Left lobe of liver (tissue), 2 donors: Measurements from ENCODE around the gene COX5B. TPM values are rescaled to one million over a fixed set of nuclear protein-coding genes. Genes with fewer than 3 reads are reported as not detected.

Experiments
- ATAC-seq: fragments of 200-7000 bp; cut with Tn5 transposase; one replicate; pipeline ENCODE4 v1.9.1; 2020; ENCODE audit warnings: mild to moderate bottlenecking, moderate library complexity
- DNase-seq: peaks from one replicate; pipeline ENCODE4 v3.0.0-alpha.2; 2020; ENCODE audit warnings: low spot score
- total RNA-seq: library from RNA; stranded (reverse); gene quantifications from one replicate; pipeline ENCODE4 v1.2.1, GENCODE V29; 2021
- donor health status: DM: no; HTN: no; CAD: no; lungs with moderate emphysema.
- donor health status: DM: no; HTN: yes; CAD: no.

COX5B gene
- total RNA-seq, 1 donor from 2014 or later, result 215 TPM

GRCh38 chr2:97653874-97654273 is 8.0 kb downstream of the COX5B start:
- ATAC-seq, result no peak
- DNase-seq, result no peak

GRCh38 chr2:97654309-97654708 is 8.4 kb downstream of the COX5B start:
- no peak for ATAC-seq
- no peak for DNase-seq

- ATAC-seq (no peak), DNase-seq (no peak)
These were observed 8.9 kb downstream of the COX5B start for GRCh38 chr2:97654791-97655190.

GRCh38 chr2:97656129-97656755 is 10.4 kb downstream of the COX5B start:
- no peak for ATAC-seq

GRCh38 chr2:97656905-97657587 is 11.2 kb downstream of the COX5B start:
- ATAC-seq (no peak), DNase-seq (no peak)

More at GRCh38 chr2:97656129-97656755, 10.4 kb downstream of the COX5B start:
- no peak for DNase-seq

GRCh38 chr2:97657986-97658690 is 12.3 kb downstream of the COX5B start:
- DNase-seq (no peak), ATAC-seq (no peak)

- no peak for DNase-seq
- ATAC-seq, result no peak
These were observed 12.9 kb downstream of the COX5B start for GRCh38 chr2:97658691-97659157.

GRCh38 chr2:97659256-97660043 is 13.6 kb downstream of the COX5B start:
- ATAC-seq, result no peak
- no peak for DNase-seq

- no peak for DNase-seq
- no peak for ATAC-seq
These were observed 14.3 kb downstream of the COX5B start for GRCh38 chr2:97660044-97660774.

GRCh38 chr2:97660775-97661389 is 15.0 kb downstream of the COX5B start:
- ATAC-seq (no peak), DNase-seq (no peak)

- ATAC-seq (no peak), DNase-seq (no peak)
These were observed 16.1 kb downstream of the COX5B start for GRCh38 chr2:97661927-97662326.

- ATAC-seq (no peak), DNase-seq (no peak)
These were observed 16.6 kb downstream of the COX5B start for GRCh38 chr2:97662386-97662894.

- ATAC-seq, result peak; percentile 70
- DNase-seq, result peak; percentile 86
These were observed 17.2 kb downstream of the COX5B start for GRCh38 chr2:97662895-97663625.

- DNase-seq (no peak), ATAC-seq (no peak)
These were observed 17.7 kb downstream of the COX5B start for GRCh38 chr2:97663626-97663961.

GRCh38 chr2:97663962-97664635 is 18.2 kb downstream of the COX5B start, which contains the start of gene ACTR1B:
Gene ACTR1B (minus strand): TSS chr2:97664044. CDS start chr2:97663890, 154 bp downstream.
- DNase-seq, result peak; percentile 99
- ATAC-seq, result peak; percentile 92

- no peak for DNase-seq
- no peak for ATAC-seq
These were observed 18.7 kb downstream of the COX5B start for GRCh38 chr2:97664636-97664970.

GRCh38 chr2:97669448-97669847 is 23.6 kb downstream of the COX5B start, which contains the start of gene C2orf92:
Gene C2orf92 (plus strand): TSS chr2:97669713. CDS start chr2:97669789, 76 bp downstream.
- ATAC-seq (no peak), DNase-seq (peak; percentile 15)

- DNase-seq, result no peak
- ATAC-seq, result no peak
These were observed 24.6 kb downstream of the COX5B start for GRCh38 chr2:97670471-97670870.
